Measurements from ENCODE around the gene TMEM54. TPM values are rescaled to one million over a fixed set of nuclear protein-coding genes. Genes with fewer than 3 reads are reported as not detected.

Gene TMEM54
- total and polyA plus RNA-seq, 9 of the 15 experiments (the other 6 are each of a cell fraction or from before 2014, with no cell fraction given) = 1.00 to 16.2 (median 8.2) TPM

DNA sequence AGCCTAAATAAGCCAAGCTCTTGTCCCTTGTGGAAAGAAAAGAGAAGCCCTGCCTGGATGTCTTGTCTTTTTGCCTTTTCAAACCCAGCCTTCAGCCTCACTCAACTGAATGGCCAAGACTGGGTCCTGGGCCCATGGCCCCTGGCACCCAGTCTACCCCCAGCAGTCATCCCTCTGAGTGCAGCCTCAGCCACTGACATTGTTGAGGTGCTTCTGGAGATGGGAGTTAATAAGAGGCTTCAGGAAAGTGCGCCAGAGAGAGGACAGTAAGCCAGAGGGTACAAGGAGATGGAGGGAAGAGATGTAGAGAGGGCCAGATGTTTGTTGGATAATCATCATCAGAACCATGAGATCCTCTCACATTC, 37.3 kb downstream of the TMEM54 start:
- WGBS (ENCODE audit: insufficient coverage, low coverage, missing lambda C conversion rate) = 67% methylated on average over 1 of the region's 1 CpG
- DNase-seq (ENCODE audit: extremely low read depth in 1 of 4, low spot score in 3 of 4) (no peak), FAIRE-seq (no peak), ATAC-seq (no peak)
- Histone ChIP-seq H3K4me1 (replicated peaks in 1 of 2; ENCODE audit: control insufficient read depth in 2 of 2, insufficient read depth in 2 of 2, low read length in 2 of 2) (peaks cover 0 to 3% of the 10 kb centered on the region in 2 experiments; a peak in 1 of 5 replicates), H3K9me3 (replicated peaks; ENCODE audit: control insufficient read depth, insufficient read depth, low read depth, low read length) (no peaks in the 10 kb centered on the region), H2AFZ (ENCODE audit: low read depth, low read length) (no peak overlapping the region), H3K4me3 (no peak overlapping the region), H3K9ac (ENCODE audit: insufficient read depth in 1 of 2, low read depth in 2 of 2, low read length in 2 of 2) (no peak overlapping the region), H3K9me1 (ENCODE audit: control insufficient read depth, insufficient read depth, low read length) (no peaks in the 10 kb centered on the region), H3K79me2 (ENCODE audit: control insufficient read depth, insufficient read depth, low read length) (no peaks in the 10 kb centered on the region), H3K27me3 (ENCODE audit: control insufficient read depth in 2 of 2, insufficient read depth in 2 of 2, low read length in 2 of 2) (no peaks in the 10 kb centered on the region), H3K36me3 (ENCODE audit: control insufficient read depth, insufficient read depth, low read length) (peaks cover 32% of the 10 kb centered on the region; the same call in 2 of the 3 replicates), H4K20me1 (replicated peaks; ENCODE audit: control insufficient read depth, insufficient read depth, low read length) (no peaks in the 10 kb centered on the region), H3K27ac (ENCODE audit: extremely low read depth, low read depth, low read length) (no peak overlapping the region), H3K4me2 (ENCODE audit: insufficient read depth, low read length) (no peak overlapping the region)
- no TSS peak for BruUV-seq (replicated peaks)
- POLR2A ChIA-PET = interaction anchor here (1.3 to 1.6 kb wide), 2 partner anchors 14 to 88 kb away, joined by 5 to 7 read pairs; no protein-coding TSS in a partner anchor
- in situ Hi-C loops (cut with MboI) = no loop called here
- intact Hi-C loops (cut with micrococcal nuclease) = no loop called here
- CTCF ChIA-PET (ENCODE audit: low intra/inter-chr PET ratio) = no interaction called here
- TF ChIP-seq TEAD4 (IDR thresholded peaks at IDR 0.05; ENCODE audit: low read length) (no peak), TEAD4 (CRISPR knock-in tag; IDR thresholded peaks at IDR 0.05; ENCODE audit: borderline replicate concordance) (no peak), RBM39 (optimal IDR thresholded peaks at IDR 0.05; ENCODE audit: low read depth, low read length) (no peak), ZNF140 (CRISPR knock-in tag; IDR thresholded peaks at IDR 0.05) (no peak), TSC22D4 (tag; IDR thresholded peaks at IDR 0.05) (no peak), ZBTB12 (CRISPR knock-in tag; IDR thresholded peaks at IDR 0.05) (no peak), CC2D1A (IDR thresholded peaks at IDR 0.05) (no peak), FOXM1 (IDR thresholded peaks at IDR 0.05; ENCODE audit: low read depth) (no peak), FOXM1 (CRISPR knock-in tag; IDR thresholded peaks at IDR 0.05; ENCODE audit: low read depth) (no peak), SMAD1 (IDR thresholded peaks at IDR 0.05; ENCODE audit: low read depth, low read length, partially characterized antibody) (no peak), ZNF12 (CRISPR knock-in tag; IDR thresholded peaks at IDR 0.05) (no peak), STAT5B (CRISPR knock-in tag; IDR thresholded peaks at IDR 0.05) (no peak), VEZF1 (CRISPR knock-in tag; IDR thresholded peaks at IDR 0.05) (no peak), USF2 (CRISPR knock-in tag; IDR thresholded peaks at IDR 0.05) (no peak), ZC3H11A (IDR thresholded peaks at IDR 0.05; ENCODE audit: low read depth, low read length) (no peak), PRPF4 (IDR thresholded peaks at IDR 0.05; ENCODE audit: insufficient read depth, low read depth, low read length, poor library complexity, severe bottlenecking) (no peak), PCBP2 (IDR thresholded peaks at IDR 0.05; ENCODE audit: low read depth, low read length, poor library complexity, severe bottlenecking) (no peak), E2F4 (CRISPR knock-in tag; IDR thresholded peaks at IDR 0.05; ENCODE audit: low read depth) (no peak)
- TF ChIP-seq, protein P1, sequence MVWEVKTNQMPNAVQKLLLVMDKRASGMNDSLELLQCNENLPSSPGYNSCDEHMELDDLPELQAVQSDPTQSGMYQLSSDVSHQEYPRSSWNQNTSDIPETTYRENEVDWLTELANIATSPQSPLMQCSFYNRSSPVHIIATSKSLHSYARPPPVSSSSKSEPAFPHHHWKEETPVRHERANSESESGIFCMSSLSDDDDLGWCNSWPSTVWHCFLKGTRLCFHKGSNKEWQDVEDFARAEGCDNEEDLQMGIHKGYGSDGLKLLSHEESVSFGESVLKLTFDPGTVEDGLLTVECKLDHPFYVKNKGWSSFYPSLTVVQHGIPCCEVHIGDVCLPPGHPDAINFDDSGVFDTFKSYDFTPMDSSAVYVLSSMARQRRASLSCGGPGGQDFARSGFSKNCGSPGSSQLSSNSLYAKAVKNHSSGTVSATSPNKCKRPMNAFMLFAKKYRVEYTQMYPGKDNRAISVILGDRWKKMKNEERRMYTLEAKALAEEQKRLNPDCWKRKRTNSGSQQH (CRISPR knock-in tag; IDR thresholded peaks at IDR 0.05) = no peak

Data from K562 (cell line).